Measurements from ENCODE around the gene DBF4B.

GRCh38 chr17:44751806-44752205 is 43.3 kb downstream of the DBF4B start:
- no peak for TF ChIP-seq EZH2 (IDR thresholded peaks at IDR 0.05; ENCODE audit: borderline replicate concordance, low read depth, low read length, poor library complexity, severe bottlenecking)
- TF ChIP-seq, protein P1, sequence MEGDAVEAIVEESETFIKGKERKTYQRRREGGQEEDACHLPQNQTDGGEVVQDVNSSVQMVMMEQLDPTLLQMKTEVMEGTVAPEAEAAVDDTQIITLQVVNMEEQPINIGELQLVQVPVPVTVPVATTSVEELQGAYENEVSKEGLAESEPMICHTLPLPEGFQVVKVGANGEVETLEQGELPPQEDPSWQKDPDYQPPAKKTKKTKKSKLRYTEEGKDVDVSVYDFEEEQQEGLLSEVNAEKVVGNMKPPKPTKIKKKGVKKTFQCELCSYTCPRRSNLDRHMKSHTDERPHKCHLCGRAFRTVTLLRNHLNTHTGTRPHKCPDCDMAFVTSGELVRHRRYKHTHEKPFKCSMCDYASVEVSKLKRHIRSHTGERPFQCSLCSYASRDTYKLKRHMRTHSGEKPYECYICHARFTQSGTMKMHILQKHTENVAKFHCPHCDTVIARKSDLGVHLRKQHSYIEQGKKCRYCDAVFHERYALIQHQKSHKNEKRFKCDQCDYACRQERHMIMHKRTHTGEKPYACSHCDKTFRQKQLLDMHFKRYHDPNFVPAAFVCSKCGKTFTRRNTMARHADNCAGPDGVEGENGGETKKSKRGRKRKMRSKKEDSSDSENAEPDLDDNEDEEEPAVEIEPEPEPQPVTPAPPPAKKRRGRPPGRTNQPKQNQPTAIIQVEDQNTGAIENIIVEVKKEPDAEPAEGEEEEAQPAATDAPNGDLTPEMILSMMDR (conservative IDR thresholded peaks at IDR 0.05; ENCODE audit: low read depth, low read length): no peak
